GM06990 (cell line): ENCODE results near the gene ASB16.
"Not testable (repeated sequence)": the region's sequence is repeated elsewhere in the genome, so short reads cannot be mapped to it uniquely, and the experiment has no call there.

Experiments used
- DNase-seq: peaks from one replicate; pipeline ENCODE4 v3.0.0-alpha.2; 2011; ENCODE audit not compliant: insufficient read length; ENCODE audit errors: extremely low read depth
- H3K27me3 ChIP-seq: replicated peaks from 2 replicates; pipeline ENCODE4 v1.6.0; 2011; ENCODE audit warnings: low read length; ENCODE audit not compliant: control insufficient read depth, insufficient read depth
- H3K36me3 ChIP-seq: 2 replicates; pipeline ENCODE4 v1.5.1; 2011; ENCODE audit warnings: low read length; ENCODE audit not compliant: control insufficient read depth, insufficient read depth
- H3K4me3 ChIP-seq: replicated peaks from 2 replicates; pipeline ENCODE4 v1.5.1; 2011; ENCODE audit warnings: low read depth, mild to moderate bottlenecking, control low read depth, low read length
- TF ChIP-seq, protein P1 (sequence below): IDR thresholded peaks from 2 replicates; pipeline ENCODE4 v1.5.1; 2011; ENCODE audit warnings: low read length, control low read depth, mild to moderate bottlenecking, inconsistent platforms; ENCODE audit not compliant: insufficient read depth, poor library complexity, severe bottlenecking

Gene ASB16

DNA sequence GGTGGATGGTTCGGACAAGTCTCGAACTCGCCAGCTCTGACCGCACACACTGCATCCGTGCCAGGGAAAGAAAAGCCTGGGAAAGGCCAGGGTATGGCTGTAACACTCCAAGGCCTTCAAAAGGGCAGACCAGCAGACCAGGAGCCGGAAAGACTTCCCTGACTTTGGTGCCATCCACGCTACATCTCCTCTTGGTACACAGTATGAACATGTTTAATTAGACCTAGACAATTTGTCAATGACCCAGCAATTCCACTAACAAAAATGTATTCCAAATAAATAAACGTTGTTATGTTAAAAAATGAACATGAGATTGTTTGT lies 46.4 kb upstream of the ASB16 start:
- no peaks in the 10 kb centered on the region for H3K27me3 ChIP-seq
- no peak for DNase-seq
- TF ChIP-seq, protein P1, sequence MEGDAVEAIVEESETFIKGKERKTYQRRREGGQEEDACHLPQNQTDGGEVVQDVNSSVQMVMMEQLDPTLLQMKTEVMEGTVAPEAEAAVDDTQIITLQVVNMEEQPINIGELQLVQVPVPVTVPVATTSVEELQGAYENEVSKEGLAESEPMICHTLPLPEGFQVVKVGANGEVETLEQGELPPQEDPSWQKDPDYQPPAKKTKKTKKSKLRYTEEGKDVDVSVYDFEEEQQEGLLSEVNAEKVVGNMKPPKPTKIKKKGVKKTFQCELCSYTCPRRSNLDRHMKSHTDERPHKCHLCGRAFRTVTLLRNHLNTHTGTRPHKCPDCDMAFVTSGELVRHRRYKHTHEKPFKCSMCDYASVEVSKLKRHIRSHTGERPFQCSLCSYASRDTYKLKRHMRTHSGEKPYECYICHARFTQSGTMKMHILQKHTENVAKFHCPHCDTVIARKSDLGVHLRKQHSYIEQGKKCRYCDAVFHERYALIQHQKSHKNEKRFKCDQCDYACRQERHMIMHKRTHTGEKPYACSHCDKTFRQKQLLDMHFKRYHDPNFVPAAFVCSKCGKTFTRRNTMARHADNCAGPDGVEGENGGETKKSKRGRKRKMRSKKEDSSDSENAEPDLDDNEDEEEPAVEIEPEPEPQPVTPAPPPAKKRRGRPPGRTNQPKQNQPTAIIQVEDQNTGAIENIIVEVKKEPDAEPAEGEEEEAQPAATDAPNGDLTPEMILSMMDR: no peak
- no peaks in the 10 kb centered on the region for H3K36me3 ChIP-seq
- peak overlapping the region; percentile 75 for H3K4me3 ChIP-seq

DNA sequence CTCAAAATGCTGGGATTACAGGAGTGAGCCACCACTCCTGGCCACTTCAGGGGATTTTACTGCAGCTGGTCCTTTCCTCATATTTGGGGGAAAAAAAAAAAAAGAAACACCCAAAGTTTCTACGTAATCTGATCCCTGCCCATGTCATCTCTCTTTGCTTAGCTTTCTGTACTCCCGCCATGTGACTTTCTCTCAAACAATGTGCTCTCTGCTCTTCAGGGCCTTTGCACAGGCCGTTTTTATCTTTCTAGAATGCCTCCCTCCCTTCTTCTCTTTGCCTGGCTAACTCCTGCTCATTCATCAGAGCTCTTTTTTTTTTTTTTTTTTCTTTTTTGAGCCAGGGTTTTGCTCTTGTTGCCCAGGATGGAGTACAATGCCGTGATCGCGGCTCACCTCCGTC lies 42.1 kb upstream of the ASB16 start:
- TF ChIP-seq, protein P1: no peak
- Histone ChIP-seq H3K36me3 (no peaks in the 10 kb centered on the region), H3K4me3 (no peak overlapping the region), H3K27me3 (no peaks in the 10 kb centered on the region)
- no peak for DNase-seq

DNA sequence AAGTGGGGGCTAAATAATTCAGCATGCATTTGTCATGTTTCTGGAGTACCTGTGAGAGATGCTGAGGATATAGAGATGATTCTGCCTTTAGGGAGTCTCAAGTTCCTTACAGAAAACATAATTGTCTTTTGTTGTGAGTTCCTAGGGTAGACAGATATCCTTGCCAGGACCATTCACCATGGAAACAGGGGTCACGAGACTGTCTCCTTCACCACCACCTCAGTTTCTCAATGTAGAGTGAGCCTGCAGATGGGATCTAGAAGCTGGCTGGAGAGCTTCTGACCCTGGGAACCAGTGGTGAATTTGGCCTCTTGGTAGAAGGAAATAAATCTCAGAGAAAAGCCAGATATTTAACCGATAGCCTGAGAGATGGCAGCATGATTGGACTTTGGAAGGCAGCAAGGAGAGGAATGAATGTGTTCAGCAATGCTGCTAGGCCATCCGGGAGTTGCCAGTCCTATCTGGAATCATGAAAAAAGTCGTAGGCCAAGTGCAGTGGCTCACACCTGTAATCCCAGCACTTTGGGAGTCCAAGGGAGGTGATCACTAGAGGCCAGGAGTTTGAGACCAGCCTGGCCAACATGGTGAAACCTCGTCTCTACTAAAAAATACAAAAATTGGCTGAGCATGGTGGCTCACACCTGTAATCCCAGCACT lies 39.7 kb upstream of the ASB16 start:
- no peaks in the 10 kb centered on the region for H3K27me3 ChIP-seq
- H3K4me3 ChIP-seq: no peak overlapping the region
- H3K36me3 ChIP-seq: no peaks in the 10 kb centered on the region
- TF ChIP-seq, protein P1: no peak
- no peak for DNase-seq

DNA sequence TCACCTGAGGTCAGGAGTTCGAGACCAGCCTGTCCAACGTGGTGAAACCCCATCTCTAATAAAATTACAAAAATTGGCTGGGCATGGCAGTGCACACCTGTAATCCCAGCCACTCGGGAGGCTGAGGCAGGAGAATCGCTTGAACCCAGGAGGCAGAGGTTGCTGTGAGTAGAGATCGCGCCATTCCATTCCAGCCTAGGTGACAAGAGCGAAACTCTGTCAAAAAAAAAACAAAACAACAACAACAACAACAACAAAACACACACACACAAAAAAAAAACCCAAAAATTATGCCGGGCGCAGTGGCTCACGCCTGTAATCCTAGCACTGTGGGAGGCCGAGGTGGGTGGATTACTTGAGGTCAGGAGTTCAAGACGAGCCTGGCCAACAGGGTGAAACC lies 39.1 kb upstream of the ASB16 start:
- not testable (repeated sequence) for H3K36me3 ChIP-seq, DNase-seq, H3K27me3 ChIP-seq, H3K4me3 ChIP-seq

DNA sequence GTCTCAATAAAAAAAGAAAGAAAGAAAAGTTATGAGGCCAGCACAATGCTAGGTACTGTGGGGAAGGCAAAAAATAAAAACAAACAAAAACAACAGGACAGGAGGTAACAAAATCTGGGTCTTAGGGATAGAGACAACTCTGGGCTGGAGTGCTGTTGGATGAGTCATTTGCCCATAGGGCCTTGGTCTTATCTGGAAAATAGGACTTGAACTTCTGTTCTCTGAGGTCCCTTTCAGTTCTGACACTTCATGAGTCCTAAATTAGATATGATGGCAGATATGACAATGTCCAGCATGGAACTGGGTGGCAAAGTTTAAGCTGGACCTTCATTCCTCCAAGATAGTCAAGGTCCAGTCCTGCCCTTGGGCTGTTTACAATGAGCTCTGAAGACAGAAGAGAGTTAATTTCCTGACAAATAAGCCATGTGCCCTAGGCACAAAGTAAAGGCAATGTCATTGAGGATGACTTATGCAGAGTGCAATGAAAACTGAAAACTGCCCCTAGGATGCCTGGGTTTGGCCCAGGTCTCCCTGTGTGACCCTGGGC lies 38.2 kb upstream of the ASB16 start:
- H3K4me3 ChIP-seq: no peak overlapping the region
- no peak for DNase-seq
- TF ChIP-seq, protein P1: no peak
- no peaks in the 10 kb centered on the region for H3K36me3 ChIP-seq
- no peaks in the 10 kb centered on the region for H3K27me3 ChIP-seq

DNA sequence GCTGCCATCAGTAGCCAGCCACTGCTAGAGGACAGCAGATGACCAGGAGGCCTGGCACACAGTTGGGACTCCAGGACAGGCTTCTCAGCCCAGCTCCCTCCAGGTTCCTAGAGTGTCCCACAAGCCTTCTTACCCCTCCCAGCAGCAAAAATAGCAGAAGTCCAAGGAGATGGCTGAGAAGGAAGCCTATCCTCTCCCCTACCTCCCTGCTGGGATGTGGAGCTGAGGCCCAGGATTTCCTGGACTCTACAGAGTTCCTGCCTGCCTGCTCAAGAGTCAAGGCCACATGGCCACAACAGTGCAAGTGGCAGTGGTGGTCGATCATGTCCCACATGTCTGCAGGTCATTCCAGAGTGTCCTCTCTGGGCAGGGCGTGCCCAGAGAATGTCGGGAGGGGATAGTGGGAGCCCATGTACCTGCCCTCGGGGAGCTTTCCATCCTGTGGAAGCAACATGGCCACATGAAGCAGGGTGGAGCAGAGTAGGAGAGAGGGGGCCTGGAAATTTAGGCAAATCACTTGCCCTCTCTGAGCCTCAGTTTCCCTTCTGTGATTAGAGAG lies 36.5 kb upstream of the ASB16 start:
- DNase-seq: no peak
- Histone ChIP-seq H3K4me3 (no peak overlapping the region), H3K36me3 (no peaks in the 10 kb centered on the region), H3K27me3 (no peaks in the 10 kb centered on the region)
- TF ChIP-seq, protein P1: no peak
